ENCODE measurements around the gene NBEA. TPM values are rescaled to one million over a fixed set of nuclear protein-coding genes. Genes with fewer than 3 reads are reported as not detected.

NBEA gene
- total RNA-seq, 1 experiment from 2014 or later: 3.3 TPM

DNA sequence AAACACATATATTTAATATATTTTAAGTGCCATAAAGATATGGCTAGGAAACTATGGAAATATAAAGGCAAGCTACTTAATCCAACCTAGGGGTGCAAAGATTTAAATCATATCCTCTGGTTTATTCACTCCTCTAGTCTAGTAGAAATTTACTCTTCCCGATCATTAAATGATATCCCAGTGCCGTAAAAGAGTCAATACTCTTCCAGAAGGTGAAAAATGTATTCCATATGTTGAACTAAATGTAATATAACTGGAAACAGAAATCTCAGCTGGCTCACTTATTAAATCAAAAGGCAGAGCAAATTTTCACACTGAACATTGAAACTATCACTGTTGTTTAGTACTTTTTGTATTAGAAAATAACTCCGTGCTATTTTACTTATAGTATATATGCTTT, 523.3 kb downstream of the NBEA start:
- Mint-ChIP-seq H3K27ac (ENCODE audit: low read depth, unreplicated experiment) (no peak overlapping the region), H3K36me3 (ENCODE audit: insufficient read depth, unreplicated experiment) (no peaks in the 10 kb centered on the region), H3K4me3 (ENCODE audit: unreplicated experiment) (no peak overlapping the region), H3K9me3 (ENCODE audit: unreplicated experiment) (no peaks in the 10 kb centered on the region), H3K4me1 (ENCODE audit: insufficient read depth, unreplicated experiment) (no peaks in the 10 kb centered on the region), H3K27me3 (ENCODE audit: insufficient read depth, unreplicated experiment) (no peaks in the 10 kb centered on the region)
- intact Hi-C loops (cut with micrococcal nuclease): no loop called here
- no peak for DNase-seq (ENCODE audit: unreplicated experiment)
- CTCF ChIA-PET: no interaction called here
- POLR2A ChIA-PET: interaction anchor here (0.6 kb wide), 1 partner anchor 34 kb away, joined by 3 read pairs; no protein-coding TSS in a partner anchor
- no TSS peak for BruUV-seq (replicated peaks)
- TF ChIP-seq, protein P1, sequence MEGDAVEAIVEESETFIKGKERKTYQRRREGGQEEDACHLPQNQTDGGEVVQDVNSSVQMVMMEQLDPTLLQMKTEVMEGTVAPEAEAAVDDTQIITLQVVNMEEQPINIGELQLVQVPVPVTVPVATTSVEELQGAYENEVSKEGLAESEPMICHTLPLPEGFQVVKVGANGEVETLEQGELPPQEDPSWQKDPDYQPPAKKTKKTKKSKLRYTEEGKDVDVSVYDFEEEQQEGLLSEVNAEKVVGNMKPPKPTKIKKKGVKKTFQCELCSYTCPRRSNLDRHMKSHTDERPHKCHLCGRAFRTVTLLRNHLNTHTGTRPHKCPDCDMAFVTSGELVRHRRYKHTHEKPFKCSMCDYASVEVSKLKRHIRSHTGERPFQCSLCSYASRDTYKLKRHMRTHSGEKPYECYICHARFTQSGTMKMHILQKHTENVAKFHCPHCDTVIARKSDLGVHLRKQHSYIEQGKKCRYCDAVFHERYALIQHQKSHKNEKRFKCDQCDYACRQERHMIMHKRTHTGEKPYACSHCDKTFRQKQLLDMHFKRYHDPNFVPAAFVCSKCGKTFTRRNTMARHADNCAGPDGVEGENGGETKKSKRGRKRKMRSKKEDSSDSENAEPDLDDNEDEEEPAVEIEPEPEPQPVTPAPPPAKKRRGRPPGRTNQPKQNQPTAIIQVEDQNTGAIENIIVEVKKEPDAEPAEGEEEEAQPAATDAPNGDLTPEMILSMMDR (IDR thresholded peaks at IDR 0.05; ENCODE audit: unreplicated experiment): no peak

DNA sequence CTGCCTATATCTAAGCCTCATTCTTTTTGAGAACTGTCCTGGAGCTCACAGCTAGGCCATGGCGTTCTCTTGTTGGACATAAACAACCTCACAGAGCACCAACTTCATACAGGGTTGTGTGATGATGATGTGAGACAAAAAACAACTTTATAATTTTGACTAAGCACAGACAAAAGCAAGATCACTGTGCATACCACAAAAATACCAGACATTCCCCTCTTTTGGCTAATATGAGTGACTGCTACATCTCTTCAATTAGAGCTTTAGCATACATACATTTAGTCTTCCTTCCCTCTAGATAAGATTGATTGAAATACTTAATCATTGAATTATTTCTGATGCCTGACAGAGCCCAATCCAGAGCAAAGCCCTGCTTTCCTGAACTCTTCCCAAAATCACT, 526.1 kb downstream of the NBEA start:
- no peak overlapping the region for H3K27ac Mint-ChIP-seq (ENCODE audit: low read depth, unreplicated experiment)
- H3K4me1 Mint-ChIP-seq (ENCODE audit: insufficient read depth, unreplicated experiment): no peaks in the 10 kb centered on the region
- no peaks in the 10 kb centered on the region for H3K9me3 Mint-ChIP-seq (ENCODE audit: unreplicated experiment)

DNA sequence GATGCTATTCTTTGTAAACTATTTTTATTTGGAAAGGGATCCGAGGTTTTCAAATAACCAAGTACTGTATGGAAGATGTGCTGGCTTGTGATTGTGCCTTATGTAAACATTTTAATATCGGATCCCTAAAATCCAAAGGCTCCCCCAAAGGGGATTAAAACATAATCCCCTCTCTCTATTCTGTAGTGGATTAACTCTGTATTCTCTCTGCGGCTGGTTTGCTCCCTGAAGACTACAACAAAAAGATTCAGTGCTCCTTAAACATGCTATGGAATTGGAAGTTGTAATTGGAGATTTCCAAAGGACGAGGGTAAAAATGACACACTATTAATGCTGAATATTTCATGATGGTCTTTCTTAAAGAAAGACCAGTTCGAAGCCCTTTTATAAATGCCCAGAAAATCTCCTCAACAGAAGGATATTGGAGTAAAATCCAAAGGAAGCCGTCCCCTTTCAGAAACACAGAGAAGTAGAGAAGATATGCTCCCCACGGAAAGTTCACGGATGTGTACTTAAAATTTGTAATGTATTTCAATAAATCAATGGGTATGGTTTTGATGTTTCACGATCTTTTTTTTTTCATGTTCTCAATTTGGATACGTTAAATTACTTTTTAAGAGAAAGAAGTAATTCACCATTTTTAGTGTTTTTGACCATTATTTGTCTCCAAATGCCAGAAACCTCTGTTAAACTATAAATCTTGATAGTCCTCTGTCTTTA, 527.9 kb downstream of the NBEA start:
- TF ChIP-seq, protein P1 (IDR thresholded peaks at IDR 0.05; ENCODE audit: unreplicated experiment): no peak
- H3K9me3 Mint-ChIP-seq (ENCODE audit: unreplicated experiment): no peaks in the 10 kb centered on the region
- ChIA-PET POLR2A (no interaction called here), CTCF (no interaction called here)
- no peak for DNase-seq (ENCODE audit: unreplicated experiment)
- no TSS peak for BruUV-seq (replicated peaks)
- intact Hi-C loops (cut with micrococcal nuclease): no loop called here
- no peak overlapping the region for H3K4me3 Mint-ChIP-seq (ENCODE audit: unreplicated experiment)
- no peak overlapping the region for H3K27ac Mint-ChIP-seq (ENCODE audit: low read depth, unreplicated experiment)
- H3K4me1 Mint-ChIP-seq (ENCODE audit: insufficient read depth, unreplicated experiment): no peaks in the 10 kb centered on the region
- H3K36me3 Mint-ChIP-seq (ENCODE audit: insufficient read depth, unreplicated experiment): no peaks in the 10 kb centered on the region
- H3K27me3 Mint-ChIP-seq (ENCODE audit: insufficient read depth, unreplicated experiment): no peaks in the 10 kb centered on the region

More for the DNA sequence above, 526.1 kb downstream of the NBEA start:
- CTCF ChIA-PET: no interaction called here
- TF ChIP-seq, protein P1 (IDR thresholded peaks at IDR 0.05; ENCODE audit: unreplicated experiment): no peak
- Mint-ChIP-seq H3K4me3 (ENCODE audit: unreplicated experiment) (no peak overlapping the region), H3K36me3 (ENCODE audit: insufficient read depth, unreplicated experiment) (no peaks in the 10 kb centered on the region), H3K27me3 (ENCODE audit: insufficient read depth, unreplicated experiment) (no peaks in the 10 kb centered on the region)
- POLR2A ChIA-PET: no interaction called here
- intact Hi-C loops (cut with micrococcal nuclease): no loop called here
- DNase-seq (ENCODE audit: unreplicated experiment): no peak
- BruUV-seq (replicated peaks): no TSS peak

DNA sequence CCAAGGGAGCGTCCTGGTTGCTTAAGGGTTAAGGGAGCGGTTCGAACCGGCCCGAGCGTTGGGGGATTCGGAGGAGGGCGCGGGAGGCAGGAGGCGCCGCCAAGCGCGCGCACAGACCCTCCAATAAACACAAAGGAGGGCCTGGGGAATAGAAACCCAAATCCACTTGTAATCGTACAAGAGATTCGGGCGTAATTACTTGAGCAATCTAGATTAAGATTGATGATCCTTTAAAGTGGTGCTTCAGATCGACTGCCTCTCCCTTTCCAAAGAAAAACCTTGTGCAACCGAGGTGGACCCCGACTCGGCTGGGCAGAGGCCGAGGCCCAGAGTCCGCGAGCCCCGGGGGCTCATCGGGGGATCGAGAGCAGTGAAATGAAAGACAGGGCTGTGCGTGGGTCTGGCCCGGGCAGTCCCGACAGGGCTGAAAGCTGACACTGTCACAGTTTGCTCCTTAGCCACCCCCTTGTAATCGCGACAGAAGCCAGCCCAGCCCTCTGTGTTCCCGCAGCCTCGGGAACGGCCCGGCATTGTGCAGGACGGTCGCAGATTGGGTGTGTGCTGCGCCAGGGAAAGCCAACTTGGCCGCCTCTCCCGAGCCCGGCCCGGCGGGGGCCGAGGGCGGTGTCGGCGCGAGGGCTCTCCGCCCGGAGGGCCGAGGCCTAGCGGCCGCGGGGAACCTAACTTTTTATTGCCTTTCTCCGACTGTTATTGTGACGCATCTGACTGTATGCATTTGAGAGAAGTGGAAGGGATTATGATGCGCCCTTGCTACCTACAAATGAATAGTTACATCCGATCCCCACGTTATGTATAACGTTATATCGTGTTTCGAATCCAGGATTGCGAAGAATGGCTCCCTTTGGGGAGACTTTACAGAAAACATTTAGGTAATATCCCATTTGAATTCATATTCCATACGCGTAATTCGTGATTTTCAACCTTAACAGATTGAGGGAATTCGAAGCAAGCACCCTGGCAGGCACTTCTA, 528.9 kb downstream of the NBEA start:
- no peak overlapping the region for H3K4me3 Mint-ChIP-seq (ENCODE audit: unreplicated experiment)
- no peaks in the 10 kb centered on the region for H3K27me3 Mint-ChIP-seq (ENCODE audit: insufficient read depth, unreplicated experiment)
- no peaks in the 10 kb centered on the region for H3K9me3 Mint-ChIP-seq (ENCODE audit: unreplicated experiment)
- no peaks in the 10 kb centered on the region for H3K36me3 Mint-ChIP-seq (ENCODE audit: insufficient read depth, unreplicated experiment)
- TF ChIP-seq, protein P1 (IDR thresholded peaks at IDR 0.05; ENCODE audit: unreplicated experiment): no peak
- no TSS peak for BruUV-seq (replicated peaks)
- H3K4me1 Mint-ChIP-seq (ENCODE audit: insufficient read depth, unreplicated experiment): no peaks in the 10 kb centered on the region
- no peak for DNase-seq (ENCODE audit: unreplicated experiment)
- POLR2A ChIA-PET: no interaction called here
- intact Hi-C loops (cut with micrococcal nuclease): no loop called here
- CTCF ChIA-PET: no interaction called here
- H3K27ac Mint-ChIP-seq (ENCODE audit: low read depth, unreplicated experiment): no peak overlapping the region

All from MCF 10A (cell line).